Muscle layer of duodenum (tissue), 2 donors: ENCODE results near the gene KRTAP12-2.
"Not testable (repeated sequence)": the region's sequence is repeated elsewhere in the genome, so short reads cannot be mapped to it uniquely, and the experiment has no call there.

Experiments
- H3K27ac ChIP-seq: one replicate; pipeline ENCODE4 v1.7.0; 2013; ENCODE audit warnings: mild to moderate bottlenecking, low read length
- H3K27me3 ChIP-seq: one replicate; pipeline ENCODE4 v1.7.0; 2013; ENCODE audit warnings: low read depth, mild to moderate bottlenecking, control low read depth, low read length
- H3K36me3 ChIP-seq, 2 donors: one replicate each; pipeline ENCODE4 v1.7.0; 2013; ENCODE audit warnings: low read length in 2 of 2, control low read depth in 1 of 2, mild to moderate bottlenecking in 1 of 2; ENCODE audit not compliant: insufficient read depth in 2 of 2, control insufficient read depth in 1 of 2
- H3K4me1 ChIP-seq, 2 donors: one replicate each; pipeline ENCODE4 v1.7.0; 2013; ENCODE audit warnings: low read length in 2 of 2, mild to moderate bottlenecking in 2 of 2, control low read depth in 1 of 2, moderate library complexity in 1 of 2; ENCODE audit not compliant: insufficient read depth in 2 of 2, control insufficient read depth in 1 of 2
- H3K4me3 ChIP-seq, 2 donors: one replicate each; pipeline ENCODE4 v1.7.0; 2013; ENCODE audit warnings: low read length in 2 of 2, low read depth in 1 of 2, mild to moderate bottlenecking in 1 of 2
- H3K9me3 ChIP-seq, 2 donors: one replicate each; pipeline ENCODE4 v1.7.0; 2013; ENCODE audit warnings: low read length in 2 of 2, control low read depth in 1 of 2, mild to moderate bottlenecking in 1 of 2; ENCODE audit not compliant: control insufficient read depth in 1 of 2
- donor health status: healthy.

Gene KRTAP12-2

DNA sequence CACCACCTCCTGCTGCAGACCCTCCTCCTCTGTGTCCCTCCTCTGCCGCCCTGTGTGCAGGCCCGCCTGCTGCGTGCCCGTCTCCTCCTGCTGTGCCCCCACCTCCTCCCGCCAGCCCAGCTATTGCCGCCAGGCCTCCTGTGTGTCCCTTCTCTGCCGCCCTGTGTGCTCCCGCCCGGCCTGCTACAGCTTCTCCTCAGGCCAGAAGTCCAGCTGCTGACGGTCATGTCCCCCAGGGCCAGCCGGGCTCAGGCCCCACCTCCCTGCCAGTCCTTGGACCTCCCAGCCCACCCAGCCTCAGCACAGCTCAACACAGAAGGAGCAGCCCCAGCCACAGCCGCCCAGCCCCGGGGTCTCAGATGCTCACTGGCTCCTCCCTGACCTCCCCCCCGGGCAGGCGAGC is 38.9 kb downstream of the KRTAP12-2 start:
- not testable (repeated sequence) for H3K27ac ChIP-seq, H3K4me1 ChIP-seq, H3K4me3 ChIP-seq, H3K36me3 ChIP-seq, H3K27me3 ChIP-seq
- peaks cover 17 to 41% of the 10 kb centered on the region in 2 donors for H3K9me3 ChIP-seq

DNA sequence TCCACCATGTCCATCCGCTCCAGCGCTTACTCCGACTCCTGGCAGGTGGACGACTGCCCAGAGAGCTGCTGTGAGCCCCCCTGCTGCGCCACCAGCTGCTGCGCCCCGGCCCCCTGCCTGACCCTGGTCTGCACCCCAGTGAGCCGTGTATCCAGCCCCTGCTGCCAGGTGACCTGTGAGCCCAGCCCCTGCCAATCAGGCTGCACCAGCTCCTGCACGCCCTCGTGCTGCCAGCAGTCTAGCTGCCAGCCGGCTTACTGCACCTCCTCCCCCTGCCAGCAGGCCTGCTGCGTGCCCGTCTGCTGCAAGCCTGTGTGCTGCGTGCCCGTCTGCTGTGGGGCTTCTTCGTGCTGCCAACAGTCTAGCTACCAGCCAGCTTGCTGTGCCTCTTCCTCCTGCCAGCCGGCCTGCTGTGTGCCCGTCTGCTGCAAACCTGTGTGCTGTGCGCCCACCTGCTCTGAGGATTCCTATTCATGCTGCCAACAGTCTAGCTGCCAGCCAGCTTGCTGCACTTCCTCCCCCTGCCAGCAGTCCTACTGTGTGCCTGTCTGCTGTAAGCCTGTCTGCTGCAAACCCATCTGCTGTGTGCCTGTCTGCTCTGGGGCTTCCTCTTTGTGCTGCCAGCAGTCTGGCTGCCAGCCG is 39.4 kb downstream of the KRTAP12-2 start:
- not testable (repeated sequence) for H3K36me3 ChIP-seq, H3K4me1 ChIP-seq, H3K27ac ChIP-seq, H3K4me3 ChIP-seq, H3K27me3 ChIP-seq
- H3K9me3 ChIP-seq, result peaks cover 16 to 43% of the 10 kb centered on the region in 2 donors

DNA sequence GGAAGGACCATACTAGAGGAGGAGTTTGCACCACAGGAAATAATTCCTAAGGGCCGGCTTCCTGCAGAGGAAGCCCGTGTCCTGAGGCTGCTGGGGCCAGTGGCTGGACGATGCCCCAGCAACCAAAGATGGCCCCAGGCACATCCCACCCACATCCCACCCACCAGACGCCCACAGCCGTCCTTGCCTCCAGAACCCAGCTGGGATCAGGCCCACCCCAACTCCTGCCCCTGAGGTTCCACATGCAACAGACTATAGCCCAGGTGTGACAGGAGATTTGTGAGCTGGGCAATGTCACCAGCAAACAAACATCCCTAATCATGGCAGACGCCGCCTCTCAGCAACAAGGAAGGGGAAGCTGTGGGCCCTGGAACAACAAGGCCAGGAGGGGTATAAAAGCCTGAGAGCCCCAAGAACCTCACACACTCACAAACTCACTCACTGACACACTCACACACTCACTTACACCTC is 40.0 kb downstream of the KRTAP12-2 start, which contains the start of gene KRTAP10-9:
TSS of gene KRTAP10-9 (plus strand) at position 421 of the 471 bp plus-strand sequence. CDS start 79 bp downstream, outside the sequence.
- Histone ChIP-seq H3K4me1 (no peaks in the 10 kb centered on the region), H3K27ac (no peak within 1 kb of the TSS)

DNA sequence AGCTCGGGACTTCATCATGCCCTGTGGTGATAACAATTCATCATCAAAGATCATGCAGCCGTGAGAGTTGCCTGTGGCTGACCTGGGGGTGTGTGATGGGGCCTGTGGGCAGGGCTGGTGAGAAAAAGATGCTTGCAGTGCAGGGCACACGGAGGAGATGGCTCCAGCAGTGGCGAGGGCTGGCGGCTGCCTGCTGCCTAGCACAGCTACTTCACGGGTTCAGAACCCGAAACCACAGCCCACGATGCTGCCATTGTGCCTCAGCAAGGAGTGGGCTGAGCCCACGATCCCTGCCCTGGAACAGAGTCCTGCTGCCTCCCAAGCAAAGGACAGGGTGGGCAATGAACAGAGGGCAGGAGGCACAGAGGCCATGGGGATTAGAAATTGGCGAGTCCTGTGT is 40.5 kb downstream of the KRTAP12-2 start:
- Histone ChIP-seq H3K36me3 (no peaks in the 10 kb centered on the region), H3K4me3 (no peak overlapping the region), H3K27me3 (no peaks in the 10 kb centered on the region), H3K27ac (no peak overlapping the region), H3K9me3 (peaks cover 13 to 35% of the 10 kb centered on the region in 2 donors), H3K4me1 (no peaks in the 10 kb centered on the region)

More for the DNA sequence above, 40.0 kb downstream of the KRTAP12-2 start, which contains the start of gene KRTAP10-9:
- Histone ChIP-seq H3K36me3 (no peaks in the 10 kb centered on the region), H3K4me3 (no peak within 1 kb of the TSS), H3K9me3 (peaks cover 13 to 39% of the 10 kb centered on the region in 2 donors), H3K27me3 (no peaks in the 10 kb centered on the region)

DNA sequence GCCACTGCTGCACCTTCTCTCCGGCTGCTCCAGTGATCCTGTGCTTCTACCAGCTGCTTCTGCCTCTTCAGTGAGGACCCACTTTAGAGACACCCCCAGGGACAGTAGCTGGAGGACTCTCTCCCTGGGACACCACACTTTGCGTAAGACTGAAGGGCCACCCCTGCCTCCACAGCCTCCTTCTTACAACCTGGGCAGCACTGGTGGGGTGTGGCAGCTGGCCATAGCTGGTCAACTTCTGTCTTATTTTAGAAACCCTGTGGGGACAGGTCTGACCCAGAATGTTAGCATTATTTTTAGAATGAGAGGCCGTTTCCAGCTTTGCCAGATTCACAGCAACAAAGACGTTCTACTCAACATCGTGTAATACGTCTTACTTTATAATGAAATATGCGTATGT is 41.0 kb downstream of the KRTAP12-2 start:
- H3K4me3 ChIP-seq, result no peak overlapping the region
- H3K4me1 ChIP-seq, result no peaks in the 10 kb centered on the region
- no peaks in the 10 kb centered on the region for H3K27me3 ChIP-seq
- H3K36me3 ChIP-seq, result no peaks in the 10 kb centered on the region
- no peak overlapping the region for H3K27ac ChIP-seq
- peaks cover 12 to 32% of the 10 kb centered on the region in 2 donors for H3K9me3 ChIP-seq

DNA sequence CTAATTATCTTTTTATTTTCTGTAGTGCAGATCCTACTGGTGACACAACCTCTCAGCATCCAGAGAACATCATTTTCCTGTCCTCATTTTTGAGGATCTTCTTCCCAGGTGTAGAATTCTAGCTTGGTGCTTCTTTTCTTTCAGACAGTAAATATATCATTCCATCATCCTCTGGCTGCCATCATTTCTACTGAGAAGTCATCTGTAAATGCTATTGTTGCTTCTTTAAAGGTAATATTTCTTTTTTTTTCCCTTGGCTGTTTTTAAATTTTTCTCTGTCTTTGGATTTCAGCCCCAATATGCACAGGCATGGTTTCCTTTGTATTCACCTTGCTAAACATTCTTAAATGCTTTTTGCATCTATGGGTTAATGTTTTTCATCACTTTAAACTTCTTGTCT is 43.2 kb downstream of the KRTAP12-2 start:
- no peak overlapping the region for H3K27ac ChIP-seq
- H3K4me3 ChIP-seq, result no peak overlapping the region
- no peaks in the 10 kb centered on the region for H3K4me1 ChIP-seq
- H3K9me3 ChIP-seq, result peaks cover 10 to 34% of the 10 kb centered on the region in 2 donors
- no peaks in the 10 kb centered on the region for H3K27me3 ChIP-seq
- no peaks in the 10 kb centered on the region for H3K36me3 ChIP-seq

DNA sequence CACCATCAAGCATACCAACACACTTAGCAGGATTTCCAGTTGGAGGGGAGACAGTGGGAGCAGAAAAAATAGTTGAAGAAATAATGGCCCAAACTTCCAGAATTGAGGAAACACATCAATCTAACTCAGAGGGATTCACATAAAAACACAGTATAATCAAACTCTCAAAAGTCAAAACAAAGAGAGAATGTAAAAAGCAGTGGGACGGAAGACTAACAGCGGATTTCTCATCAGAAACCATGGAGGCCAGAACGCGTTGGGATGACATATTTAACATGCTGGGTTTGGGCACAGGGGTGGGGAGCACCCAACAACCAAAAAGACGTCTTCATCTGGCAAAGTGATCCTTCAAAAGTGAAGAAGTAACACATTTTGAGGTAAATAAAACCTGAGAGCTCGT is 46.8 kb downstream of the KRTAP12-2 start:
- Histone ChIP-seq H3K27me3 (no peaks in the 10 kb centered on the region), H3K9me3 (peaks cover 10 to 31% of the 10 kb centered on the region in 2 donors), H3K36me3 (no peaks in the 10 kb centered on the region), H3K4me1 (no peaks in the 10 kb centered on the region), H3K27ac (no peak overlapping the region), H3K4me3 (no peak overlapping the region)

DNA sequence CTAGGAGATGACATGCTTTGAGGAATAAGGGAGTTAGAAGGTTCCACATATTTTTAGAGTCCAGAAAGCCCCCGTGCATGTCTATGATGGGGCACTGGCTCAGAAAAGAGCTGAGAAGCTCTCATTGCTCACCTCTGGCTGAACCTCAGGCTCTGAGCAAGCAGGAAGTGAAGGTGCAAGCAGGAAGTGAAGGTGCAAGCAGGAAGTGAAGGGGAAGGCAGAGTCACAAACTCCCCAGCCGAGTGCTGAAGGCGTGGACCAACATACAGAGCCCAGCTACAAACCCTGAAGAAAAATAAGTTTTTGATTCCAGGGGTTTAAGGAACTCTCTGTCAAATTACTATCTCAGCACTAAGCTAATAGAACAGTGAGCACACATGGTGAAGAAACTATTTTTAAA is 47.8 kb downstream of the KRTAP12-2 start:
- Histone ChIP-seq H3K9me3 (peaks cover 3 to 21% of the 10 kb centered on the region in 2 donors), H3K27ac (no peak overlapping the region), H3K4me3 (no peak overlapping the region), H3K36me3 (no peaks in the 10 kb centered on the region), H3K27me3 (no peaks in the 10 kb centered on the region), H3K4me1 (no peaks in the 10 kb centered on the region)

DNA sequence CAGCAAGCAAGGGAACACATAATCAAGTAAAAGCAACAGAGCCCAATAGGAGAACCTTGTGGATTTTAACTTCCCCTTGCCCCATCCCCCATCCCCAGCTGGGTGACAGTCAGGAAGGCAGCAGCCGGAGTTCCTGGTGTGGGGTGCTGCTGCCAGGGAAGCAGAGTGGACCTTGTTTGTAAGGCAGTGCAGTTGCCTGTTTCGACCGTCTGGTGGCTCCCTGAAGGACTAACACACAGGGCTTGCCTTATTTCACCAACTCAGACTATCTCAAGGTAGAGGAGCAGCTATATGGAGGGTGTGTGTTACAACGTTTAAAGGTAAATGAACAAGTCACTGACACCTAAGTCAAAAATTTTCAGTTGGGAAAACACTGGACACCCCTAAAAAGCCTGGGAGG is 48.2 kb downstream of the KRTAP12-2 start:
- Histone ChIP-seq H3K4me1 (no peaks in the 10 kb centered on the region), H3K27me3 (no peaks in the 10 kb centered on the region), H3K4me3 (no peak overlapping the region), H3K27ac (no peak overlapping the region), H3K36me3 (no peaks in the 10 kb centered on the region), H3K9me3 (peaks cover 0 to 18% of the 10 kb centered on the region in 2 donors)

DNA sequence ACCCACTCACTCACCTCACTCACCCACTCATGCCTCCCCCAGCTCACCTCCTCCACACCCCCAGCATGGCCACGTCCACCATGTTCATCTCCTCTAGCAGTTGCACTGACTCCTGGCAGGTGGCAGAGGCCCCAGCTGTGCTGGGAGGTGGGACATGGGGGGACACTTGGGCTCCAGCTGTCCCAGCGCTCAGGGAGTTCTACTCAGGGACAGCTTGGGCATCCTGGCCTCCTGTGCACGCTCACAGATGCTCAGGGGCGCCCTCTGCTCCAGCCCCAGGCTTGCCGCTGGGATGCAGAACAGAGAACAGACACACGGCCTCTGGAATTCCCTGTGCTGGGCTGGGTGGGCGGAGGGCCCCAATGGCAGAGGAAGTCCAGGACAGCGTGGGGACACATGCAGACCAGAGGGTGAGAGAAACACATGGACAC is 49.6 kb downstream of the KRTAP12-2 start:
- Histone ChIP-seq H3K27ac (no peak overlapping the region), H3K36me3 (no peaks in the 10 kb centered on the region), H3K4me3 (no peak overlapping the region), H3K27me3 (no peaks in the 10 kb centered on the region), H3K4me1 (no peaks in the 10 kb centered on the region), H3K9me3 (peaks cover 0 to 7% of the 10 kb centered on the region in 2 donors)

DNA sequence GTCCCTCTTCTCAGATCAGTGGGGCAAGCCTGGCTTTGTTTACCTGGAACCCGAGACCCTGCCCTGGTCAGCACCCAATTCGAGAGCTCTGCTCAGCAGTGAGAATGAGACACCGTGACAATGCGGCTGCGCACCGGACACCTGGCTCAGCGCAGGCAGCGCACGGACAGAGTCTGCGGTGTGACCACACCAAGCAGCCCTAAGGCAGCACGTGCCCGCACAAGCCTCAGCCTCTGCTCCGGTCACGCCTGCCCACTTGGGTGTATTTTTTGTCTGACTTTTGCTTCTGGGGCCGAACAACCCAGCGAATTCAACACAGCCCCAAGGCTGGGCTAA is 50.2 kb downstream of the KRTAP12-2 start:
- no peak overlapping the region for H3K4me3 ChIP-seq
- no peaks in the 10 kb centered on the region for H3K4me1 ChIP-seq
- H3K27me3 ChIP-seq, result no peaks in the 10 kb centered on the region
- peaks cover 0 to 12% of the 10 kb centered on the region in 2 donors for H3K9me3 ChIP-seq
- H3K27ac ChIP-seq, result no peak overlapping the region
- H3K36me3 ChIP-seq, result no peaks in the 10 kb centered on the region
